HG03103 (cell line): ENCODE results near the gene C1orf159.

Experiments used
- ATAC-seq: cut with Tn5 transposase; IDR thresholded peaks from one replicate; pipeline ENCODE4 v1.9.1; 2021; ENCODE audit warnings: low read depth; ENCODE audit not compliant: unreplicated experiment

The C1orf159 gene

DNA sequence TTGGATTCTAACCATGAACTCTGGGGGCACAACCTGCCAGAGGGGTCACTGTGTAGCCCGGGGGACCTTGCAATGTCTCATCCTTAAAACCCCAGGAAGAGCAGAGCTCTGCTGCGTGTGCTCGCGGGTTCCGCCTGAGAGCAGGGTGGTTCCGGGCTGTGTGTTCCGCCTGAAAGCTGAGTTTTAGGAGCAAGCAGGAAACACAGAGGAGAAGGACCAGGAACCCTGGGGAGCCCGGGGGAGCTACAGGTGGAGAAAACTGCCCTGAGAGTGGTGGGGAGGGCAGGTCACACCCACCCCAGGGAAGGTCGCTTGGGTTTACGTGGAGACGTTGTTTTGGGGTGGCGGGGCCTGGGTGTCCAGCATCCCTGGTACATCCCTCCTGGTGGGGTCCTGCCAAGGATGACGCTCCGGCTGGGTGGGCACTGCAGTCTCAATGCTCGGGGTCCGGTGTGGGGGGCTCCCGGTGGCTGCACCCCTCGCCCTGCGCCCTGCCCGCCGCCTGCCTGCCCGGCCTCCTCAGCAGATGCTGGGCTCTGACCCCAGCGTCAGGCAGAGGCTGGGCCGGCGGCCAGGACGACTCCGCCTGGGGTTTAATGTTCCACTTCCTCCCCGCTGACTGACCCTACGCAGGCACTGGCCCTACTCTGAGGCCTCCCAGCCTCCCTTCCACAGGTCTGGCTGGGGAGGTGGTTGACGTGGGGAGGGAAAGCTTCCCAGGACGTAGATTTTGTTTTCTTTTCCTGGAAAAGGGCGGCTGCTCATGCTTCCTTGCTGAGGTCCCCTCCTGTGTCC lies 17.3 kb upstream of the C1orf159 start:
- no peak for ATAC-seq

- no peak for ATAC-seq
Observed at GRCh38 chr1:1132042-1132950, 16.4 kb upstream of the C1orf159 start.

- ATAC-seq = no peak
Observed at GRCh38 chr1:1130206-1131120, 14.6 kb upstream of the C1orf159 start.

DNA sequence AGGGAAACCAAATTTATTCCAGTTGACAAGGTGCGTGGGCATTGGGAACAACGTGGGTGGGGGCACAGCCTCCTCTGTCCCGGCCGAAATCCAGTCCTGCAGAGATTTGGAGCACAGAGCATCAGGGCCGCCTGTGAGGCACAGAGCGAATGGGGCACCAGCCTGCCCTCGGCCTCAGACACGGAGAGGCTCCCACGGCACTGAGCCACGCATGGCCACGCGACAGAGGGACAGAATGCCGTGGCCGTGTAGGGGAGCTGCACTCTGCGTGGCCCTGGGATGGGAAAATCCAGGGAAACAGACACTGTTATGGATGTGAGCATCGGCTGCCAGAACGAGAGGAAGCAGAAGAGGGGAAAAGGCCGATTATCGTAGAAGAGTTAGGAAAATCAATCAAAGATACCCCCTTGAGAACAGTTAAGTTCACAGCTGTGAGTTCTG lies 13.5 kb upstream of the C1orf159 start:
- no peak for ATAC-seq

- ATAC-seq = no peak
Observed at GRCh38 chr1:1128454-1129139, 12.7 kb upstream of the C1orf159 start.

DNA sequence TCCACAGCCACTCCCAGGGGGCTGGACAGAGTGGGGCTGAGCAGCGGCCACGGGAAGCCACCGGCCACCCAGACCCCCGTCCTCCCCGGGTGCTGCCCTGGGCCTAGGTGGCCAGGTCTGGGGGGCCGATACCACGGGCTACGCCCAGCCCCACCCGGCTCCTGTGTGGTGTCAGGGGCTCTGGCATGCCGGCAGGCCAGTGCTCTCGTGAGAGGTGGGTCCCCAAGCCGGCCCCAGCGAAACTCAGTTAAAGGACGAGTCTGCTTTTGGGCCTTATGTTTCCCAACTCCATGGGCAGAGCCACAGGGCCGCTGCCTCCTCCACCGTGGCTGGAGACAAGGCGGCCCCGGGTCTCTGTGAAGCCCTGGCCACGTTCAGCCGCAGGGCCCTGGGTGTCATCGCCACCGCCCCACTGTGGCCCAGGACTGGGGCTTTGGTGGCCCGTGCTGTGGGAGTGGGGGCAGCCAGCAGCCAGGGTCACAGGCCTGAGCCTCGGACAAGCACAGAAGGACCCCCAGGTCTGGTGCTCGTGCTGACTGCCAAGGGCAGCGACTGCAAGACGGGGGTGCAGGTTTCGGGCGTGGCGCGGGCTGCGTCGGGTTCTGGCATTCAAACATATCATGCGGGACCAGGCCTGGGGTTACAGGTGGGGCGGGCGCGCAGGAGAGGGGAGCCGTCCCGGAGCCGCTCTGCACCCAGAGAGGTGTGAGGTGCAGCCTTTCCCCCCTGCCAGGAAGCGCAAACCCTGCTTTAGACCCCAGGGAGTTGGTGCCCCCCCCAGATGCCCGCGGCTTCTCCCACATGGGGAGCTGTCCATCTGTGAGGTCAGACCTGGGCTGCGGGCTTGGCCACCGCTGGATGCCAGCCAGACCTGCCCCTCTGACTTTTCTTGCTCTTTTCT lies 11.9 kb upstream of the C1orf159 start:
- no peak for ATAC-seq

DNA sequence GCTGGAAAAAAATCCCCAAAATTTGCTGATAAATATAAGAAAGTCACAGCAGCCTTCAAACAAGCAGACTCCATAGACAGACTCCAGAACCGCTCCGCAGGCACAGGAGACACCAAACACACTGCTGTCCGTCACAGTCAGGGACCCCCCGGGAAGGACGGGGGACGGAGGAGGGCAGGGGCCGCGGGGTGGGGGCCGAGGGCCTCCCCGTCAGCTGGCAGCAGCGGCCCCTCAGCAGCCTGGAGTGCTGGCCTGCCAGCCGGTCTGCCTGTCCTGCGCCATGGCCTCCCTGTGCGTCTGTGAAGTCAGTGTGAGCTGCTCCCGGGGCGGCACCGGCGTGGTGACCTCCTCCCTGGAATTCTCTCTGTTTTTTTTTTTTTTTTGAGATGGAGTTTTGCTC lies 10.1 kb upstream of the C1orf159 start:
- ATAC-seq = no peak

GRCh38 chr1:1124786-1125642 lies 9.1 kb upstream of the C1orf159 start:
- ATAC-seq = no peak

- ATAC-seq = no peak
Observed at GRCh38 chr1:1124508-1124785, 8.6 kb upstream of the C1orf159 start.

GRCh38 chr1:1123581-1124507 lies 8.0 kb upstream of the C1orf159 start:
- ATAC-seq = no peak

GRCh38 chr1:1122981-1123480 lies 7.1 kb upstream of the C1orf159 start:
- ATAC-seq = no peak

DNA sequence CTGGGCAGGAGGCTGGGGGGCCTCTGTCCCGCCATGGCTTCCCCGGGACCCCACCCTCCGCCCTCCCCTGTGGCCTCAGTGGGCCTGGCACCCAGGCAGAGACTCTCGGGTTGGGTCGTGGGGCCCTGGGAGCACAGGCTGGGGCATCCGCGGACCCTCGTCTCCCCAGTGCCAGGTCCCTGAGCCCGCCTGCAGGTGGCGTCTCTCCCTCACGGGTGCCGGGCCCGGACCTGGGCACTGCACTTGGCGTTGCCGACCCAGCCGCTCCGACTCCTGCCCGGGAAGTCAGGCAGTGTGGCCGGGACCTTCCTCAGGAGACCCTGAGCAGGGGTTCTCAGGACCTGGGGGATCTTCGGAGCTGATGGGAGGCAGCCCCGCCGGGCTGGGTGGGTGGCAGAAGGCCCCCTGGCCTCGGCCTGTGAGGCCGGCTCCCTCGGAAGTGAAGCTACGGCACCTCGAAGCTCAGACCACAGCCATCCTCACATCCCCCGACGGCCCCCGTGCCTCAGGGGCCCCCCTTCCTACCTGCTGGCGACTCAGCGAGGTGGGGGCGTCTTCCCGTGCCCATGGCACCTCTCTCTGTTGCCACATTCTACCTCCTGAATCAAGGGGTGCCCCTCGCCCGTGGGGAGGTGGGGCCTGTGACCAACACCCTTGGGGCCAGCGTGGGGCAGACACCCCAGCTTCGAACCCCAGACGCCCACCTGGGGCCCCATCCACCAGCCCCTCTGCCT lies 6.4 kb upstream of the C1orf159 start:
- peak; percentile 68 for ATAC-seq

DNA sequence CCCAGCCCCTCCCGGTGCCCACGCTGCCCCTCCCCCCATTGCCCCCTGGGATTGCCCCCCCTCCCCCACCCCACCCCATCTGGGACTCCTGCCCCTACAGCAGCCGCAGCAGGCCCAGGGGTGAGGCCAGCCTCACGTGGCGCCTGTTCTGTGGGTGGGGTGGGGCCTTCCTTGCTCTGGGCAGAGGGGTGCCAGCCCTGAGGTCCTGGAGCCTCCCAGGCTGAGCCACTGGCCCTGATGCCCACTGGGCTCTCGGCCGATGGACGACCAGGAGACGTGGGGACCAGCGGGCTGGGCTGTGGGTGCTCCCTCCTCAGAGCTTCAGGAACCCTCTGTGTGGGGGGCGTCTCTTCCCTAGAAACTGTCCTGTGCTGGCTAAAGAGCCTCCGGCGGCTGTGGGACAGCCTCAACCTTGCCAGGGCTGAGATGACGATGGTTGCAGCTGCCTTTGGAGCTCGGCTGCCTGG lies 5.8 kb upstream of the C1orf159 start:
- ATAC-seq = peak; percentile 16

DNA sequence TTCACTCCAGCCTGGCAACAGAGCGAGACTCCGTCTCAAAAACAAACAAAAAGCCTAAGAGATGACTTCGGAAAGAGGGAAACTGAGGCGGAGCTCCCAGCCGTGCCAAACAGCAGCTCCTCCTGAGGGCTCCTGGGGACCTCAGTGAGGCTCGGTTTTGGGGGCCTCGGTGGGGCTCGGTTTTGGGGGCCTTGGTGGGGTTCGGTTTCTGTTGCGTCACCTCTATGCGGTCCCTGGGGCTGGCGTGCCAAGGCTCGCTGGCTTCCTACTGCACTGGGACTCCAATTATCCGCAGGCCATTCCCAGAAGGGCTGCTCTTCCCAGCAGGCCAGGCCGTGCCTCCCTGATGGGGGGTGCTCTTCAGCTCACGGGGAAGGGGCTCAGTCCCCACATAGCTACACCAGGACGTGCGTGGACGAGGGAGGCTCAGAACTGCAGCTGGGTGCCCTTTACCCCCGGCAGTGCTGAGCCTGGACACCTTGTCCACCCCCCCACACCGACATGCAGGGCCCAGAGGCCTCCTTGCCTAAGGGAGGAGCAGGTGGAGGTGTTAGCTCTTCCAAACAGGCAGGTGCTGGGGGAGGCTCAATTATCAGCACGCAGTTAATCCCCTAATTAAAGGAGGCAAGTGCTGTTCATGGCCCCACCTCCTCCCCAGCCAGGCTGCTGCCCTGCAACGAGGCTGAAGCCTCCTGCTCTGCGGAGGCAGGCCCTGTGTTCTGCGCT lies 5.1 kb upstream of the C1orf159 start:
- ATAC-seq = no peak

DNA sequence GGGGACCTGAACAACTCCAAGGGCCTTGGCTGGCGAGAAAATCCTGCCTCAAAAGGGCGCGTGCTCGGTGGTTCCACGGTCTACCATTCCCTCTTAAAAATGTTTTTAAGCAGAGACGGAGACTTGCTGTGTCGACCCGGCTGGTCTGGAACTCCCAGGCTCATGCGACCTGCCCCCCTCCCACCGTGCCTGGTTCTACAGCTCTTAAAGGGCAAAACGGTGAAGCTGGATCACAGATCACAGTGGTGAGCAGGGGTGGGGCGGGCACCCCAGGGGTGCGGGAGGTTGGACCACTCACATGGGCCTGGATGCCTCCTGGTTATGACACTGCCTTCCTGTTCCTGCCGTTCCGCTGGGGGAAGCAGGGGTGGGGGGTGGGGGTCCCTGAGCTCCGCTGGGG lies 4.2 kb upstream of the C1orf159 start:
- no peak for ATAC-seq
